Cardiac fibroblast (primary cell): Measurements from ENCODE around the gene TMEM129.

Source experiments
- DNase-seq, 2 donors: peaks; one replicate each; pipeline versions ENCODE4 v3.0.0 to v3.0.0-alpha.2; 2010; ENCODE audit warnings: low read depth in 2 of 2
- H3K4me3 ChIP-seq, 2 donors: replicated peaks in 1 of 2; 1 replicate in 1 of 2; 2 replicates in 1 of 2; pipeline ENCODE4 v1.5.1; 2011; ENCODE audit warnings: low read depth in 2 of 2, low read length in 2 of 2, mild to moderate bottlenecking in 2 of 2, moderate library complexity in 1 of 2
- TF ChIP-seq, protein P1 (sequence below): IDR thresholded peaks from one replicate; pipeline ENCODE4 v1.5.1; 2011; ENCODE audit warnings: low read depth, mild to moderate bottlenecking, low read length, inconsistent platforms

The TMEM129 gene

GRCh38 chr4:1669270-1669669 is 51.9 kb downstream of the TMEM129 start:
- TF ChIP-seq, protein P1, sequence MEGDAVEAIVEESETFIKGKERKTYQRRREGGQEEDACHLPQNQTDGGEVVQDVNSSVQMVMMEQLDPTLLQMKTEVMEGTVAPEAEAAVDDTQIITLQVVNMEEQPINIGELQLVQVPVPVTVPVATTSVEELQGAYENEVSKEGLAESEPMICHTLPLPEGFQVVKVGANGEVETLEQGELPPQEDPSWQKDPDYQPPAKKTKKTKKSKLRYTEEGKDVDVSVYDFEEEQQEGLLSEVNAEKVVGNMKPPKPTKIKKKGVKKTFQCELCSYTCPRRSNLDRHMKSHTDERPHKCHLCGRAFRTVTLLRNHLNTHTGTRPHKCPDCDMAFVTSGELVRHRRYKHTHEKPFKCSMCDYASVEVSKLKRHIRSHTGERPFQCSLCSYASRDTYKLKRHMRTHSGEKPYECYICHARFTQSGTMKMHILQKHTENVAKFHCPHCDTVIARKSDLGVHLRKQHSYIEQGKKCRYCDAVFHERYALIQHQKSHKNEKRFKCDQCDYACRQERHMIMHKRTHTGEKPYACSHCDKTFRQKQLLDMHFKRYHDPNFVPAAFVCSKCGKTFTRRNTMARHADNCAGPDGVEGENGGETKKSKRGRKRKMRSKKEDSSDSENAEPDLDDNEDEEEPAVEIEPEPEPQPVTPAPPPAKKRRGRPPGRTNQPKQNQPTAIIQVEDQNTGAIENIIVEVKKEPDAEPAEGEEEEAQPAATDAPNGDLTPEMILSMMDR = no peak
- DNase-seq = no peak
- H3K4me3 ChIP-seq = no peak overlapping the region

- no peak for DNase-seq
- TF ChIP-seq, protein P1 = no peak
Observed at GRCh38 chr4:1668488-1668840, 52.7 kb downstream of the TMEM129 start.

GRCh38 chr4:1667273-1667672 is 53.9 kb downstream of the TMEM129 start:
- no peak for DNase-seq
- no peak overlapping the region for H3K4me3 ChIP-seq
- TF ChIP-seq, protein P1 = no peak

More at GRCh38 chr4:1668488-1668840, 52.7 kb downstream of the TMEM129 start:
- no peak overlapping the region for H3K4me3 ChIP-seq

GRCh38 chr4:1666391-1666790 is 54.7 kb downstream of the TMEM129 start:
- TF ChIP-seq, protein P1 = no peak
- no peak for DNase-seq

More at GRCh38 chr4:1666391-1666790, 54.7 kb downstream of the TMEM129 start:
- no peak overlapping the region for H3K4me3 ChIP-seq
